Activated naive CD8-positive, alpha-beta T cell (primary cell): ENCODE data around the gene EFCAB5.
"Not testable (repeated sequence)": the region's sequence is repeated elsewhere in the genome, so short reads cannot be mapped to it uniquely, and the experiment has no call there.

Source experiments
- H3K27ac Mint-ChIP-seq: one replicate; pipeline ENCODE4 v1.8.0; 2021; ENCODE audit warnings: mixed read lengths
- H3K27me3 Mint-ChIP-seq: one replicate; pipeline ENCODE4 v1.8.0; 2021; ENCODE audit warnings: mixed read lengths
- H3K36me3 Mint-ChIP-seq: one replicate; pipeline ENCODE4 v1.8.0; 2021; ENCODE audit warnings: mixed read lengths
- H3K4me1 Mint-ChIP-seq: one replicate; pipeline ENCODE4 v1.8.0; 2021; ENCODE audit warnings: low read depth, mixed read lengths
- H3K4me3 Mint-ChIP-seq: one replicate; pipeline ENCODE4 v1.8.0; 2021; ENCODE audit warnings: mild to moderate bottlenecking, mixed read lengths
- H3K9me3 Mint-ChIP-seq: one replicate; pipeline ENCODE4 v1.8.0; 2021; ENCODE audit warnings: low read depth, mixed read lengths

The EFCAB5 gene

GRCh38 chr17:29929006-29929532 lies 12.4 kb upstream of the EFCAB5 start:
- H3K4me3 Mint-ChIP-seq: no peak overlapping the region
- no peaks in the 10 kb centered on the region for H3K9me3 Mint-ChIP-seq
- peak overlapping the region; percentile 97 for H3K27ac Mint-ChIP-seq
- H3K27me3 Mint-ChIP-seq: no peaks in the 10 kb centered on the region
- no peaks in the 10 kb centered on the region for H3K36me3 Mint-ChIP-seq
- peaks cover 34% of the 10 kb centered on the region for H3K4me1 Mint-ChIP-seq

GRCh38 chr17:29929533-29930408 lies 11.7 kb upstream of the EFCAB5 start, which contains the start of gene SSH2:
Gene SSH2 (minus strand): TSS chr17:29930228. CDS start chr17:29930000, 228 bp downstream.
- Mint-ChIP-seq H3K4me1 (peaks cover 34% of the 10 kb centered on the region), H3K27me3 (no peaks in the 10 kb centered on the region), H3K36me3 (no peaks in the 10 kb centered on the region), H3K9me3 (no peaks in the 10 kb centered on the region), H3K27ac (peak within 1 kb of the TSS; percentile 97), H3K4me3 (no peak within 1 kb of the TSS)

- Mint-ChIP-seq H3K4me3 (no peak overlapping the region), H3K27ac (peak overlapping the region; percentile 97), H3K4me1 (peaks cover 34% of the 10 kb centered on the region), H3K27me3 (no peaks in the 10 kb centered on the region), H3K9me3 (no peaks in the 10 kb centered on the region), H3K36me3 (no peaks in the 10 kb centered on the region)
Observed at GRCh38 chr17:29930409-29931010, 10.9 kb upstream of the EFCAB5 start.

- H3K27ac Mint-ChIP-seq: no peak overlapping the region
- H3K4me1 Mint-ChIP-seq: peaks cover 31% of the 10 kb centered on the region
- H3K36me3 Mint-ChIP-seq: no peaks in the 10 kb centered on the region
- no peaks in the 10 kb centered on the region for H3K9me3 Mint-ChIP-seq
- no peak overlapping the region for H3K4me3 Mint-ChIP-seq
- no peaks in the 10 kb centered on the region for H3K27me3 Mint-ChIP-seq
Observed at GRCh38 chr17:29931231-29931932, 10.1 kb upstream of the EFCAB5 start.

- Mint-ChIP-seq H3K27ac (no peak overlapping the region), H3K9me3 (no peaks in the 10 kb centered on the region), H3K4me3 (no peak overlapping the region), H3K36me3 (no peaks in the 10 kb centered on the region), H3K4me1 (peaks cover 12% of the 10 kb centered on the region), H3K27me3 (no peaks in the 10 kb centered on the region)
Observed at GRCh38 chr17:29933379-29933778, 8.1 kb upstream of the EFCAB5 start.

- H3K27ac Mint-ChIP-seq, H3K36me3 Mint-ChIP-seq, H3K4me1 Mint-ChIP-seq, H3K27me3 Mint-ChIP-seq, H3K9me3 Mint-ChIP-seq, H3K4me3 Mint-ChIP-seq: not testable (repeated sequence)
Observed at GRCh38 chr17:29935909-29936308, 5.5 kb upstream of the EFCAB5 start.

GRCh38 chr17:29936724-29937123 lies 4.7 kb upstream of the EFCAB5 start:
- no peak overlapping the region for H3K27ac Mint-ChIP-seq
- H3K9me3 Mint-ChIP-seq: no peaks in the 10 kb centered on the region
- H3K4me3 Mint-ChIP-seq: no peak overlapping the region
- peaks cover 2% of the 10 kb centered on the region for H3K36me3 Mint-ChIP-seq
- H3K27me3 Mint-ChIP-seq: peaks cover 1% of the 10 kb centered on the region
- no peaks in the 10 kb centered on the region for H3K4me1 Mint-ChIP-seq

- H3K27me3 Mint-ChIP-seq: peaks cover 1% of the 10 kb centered on the region
- H3K9me3 Mint-ChIP-seq: no peaks in the 10 kb centered on the region
- H3K4me1 Mint-ChIP-seq: no peaks in the 10 kb centered on the region
- no peak overlapping the region for H3K27ac Mint-ChIP-seq
- H3K4me3 Mint-ChIP-seq: no peak overlapping the region
- H3K36me3 Mint-ChIP-seq: peaks cover 2% of the 10 kb centered on the region
Observed at GRCh38 chr17:29945281-29945680, 3.8 kb downstream of the EFCAB5 start.

- no peak overlapping the region for H3K4me3 Mint-ChIP-seq
- H3K4me1 Mint-ChIP-seq: no peaks in the 10 kb centered on the region
- H3K36me3 Mint-ChIP-seq: peaks cover 5% of the 10 kb centered on the region
- H3K27ac Mint-ChIP-seq: no peak overlapping the region
- H3K27me3 Mint-ChIP-seq: no peaks in the 10 kb centered on the region
- H3K9me3 Mint-ChIP-seq: no peaks in the 10 kb centered on the region
Observed at GRCh38 chr17:29948448-29949215, 7.2 kb downstream of the EFCAB5 start.

- H3K27me3 Mint-ChIP-seq: no peaks in the 10 kb centered on the region
- H3K4me3 Mint-ChIP-seq: no peak overlapping the region
- H3K36me3 Mint-ChIP-seq: peaks cover 7% of the 10 kb centered on the region
- no peaks in the 10 kb centered on the region for H3K4me1 Mint-ChIP-seq
- H3K27ac Mint-ChIP-seq: no peak overlapping the region
- H3K9me3 Mint-ChIP-seq: no peaks in the 10 kb centered on the region
Observed at GRCh38 chr17:29949696-29950095, 8.3 kb downstream of the EFCAB5 start.

- peaks cover 10% of the 10 kb centered on the region for H3K36me3 Mint-ChIP-seq
- no peak overlapping the region for H3K27ac Mint-ChIP-seq
- H3K4me3 Mint-ChIP-seq: no peak overlapping the region
- no peaks in the 10 kb centered on the region for H3K27me3 Mint-ChIP-seq
- no peaks in the 10 kb centered on the region for H3K4me1 Mint-ChIP-seq
- peaks cover 3% of the 10 kb centered on the region for H3K9me3 Mint-ChIP-seq
Observed at GRCh38 chr17:29954405-29954804, 13.0 kb downstream of the EFCAB5 start.

- Mint-ChIP-seq H3K27ac (no peak overlapping the region), H3K4me3 (no peak overlapping the region), H3K4me1 (no peaks in the 10 kb centered on the region), H3K36me3 (peaks cover 10% of the 10 kb centered on the region), H3K9me3 (peaks cover 3% of the 10 kb centered on the region), H3K27me3 (no peaks in the 10 kb centered on the region)
Observed at GRCh38 chr17:29956225-29956624, 14.8 kb downstream of the EFCAB5 start.

GRCh38 chr17:29957488-29957887 lies 16.1 kb downstream of the EFCAB5 start:
- H3K36me3 Mint-ChIP-seq: peaks cover 10% of the 10 kb centered on the region
- H3K27me3 Mint-ChIP-seq, H3K4me1 Mint-ChIP-seq, H3K4me3 Mint-ChIP-seq, H3K27ac Mint-ChIP-seq, H3K9me3 Mint-ChIP-seq: not testable (repeated sequence)

GRCh38 chr17:29958947-29959657 lies 17.7 kb downstream of the EFCAB5 start:
- Mint-ChIP-seq H3K4me3 (no peak overlapping the region), H3K36me3 (peaks cover 3% of the 10 kb centered on the region), H3K4me1 (no peaks in the 10 kb centered on the region), H3K27me3 (no peaks in the 10 kb centered on the region), H3K27ac (no peak overlapping the region), H3K9me3 (peaks cover 3% of the 10 kb centered on the region)
